ENCODE results near the gene COL6A2. TPM values are rescaled to one million over a fixed set of nuclear protein-coding genes. Genes with fewer than 3 reads are reported as not detected.

The COL6A2 gene
- total RNA-seq, 2 donors from 2014 or later = 259 to 377 TPM

- Mint-ChIP-seq H3K4me1 (peaks cover 9% of the 10 kb centered on the region), H3K27ac (no peak overlapping the region), H3K9me3 (peaks cover 39% of the 10 kb centered on the region), H3K27me3 (ENCODE audit: insufficient read depth) (no peaks in the 10 kb centered on the region), H3K36me3 (ENCODE audit: low read depth) (peaks cover 60% of the 10 kb centered on the region), H3K4me3 (no peak overlapping the region)
- Histone ChIP-seq H3K9me3 (ENCODE audit: control insufficient read depth, low read length) (peaks cover 57% of the 10 kb centered on the region), H3K4me3 (ENCODE audit: low read length) (peak overlapping the region; percentile 82), H3K4me1 (ENCODE audit: control insufficient read depth, insufficient read depth, low read length) (peaks cover 6% of the 10 kb centered on the region), H3K36me3 (ENCODE audit: control insufficient read depth, insufficient read depth, low read length) (peaks cover 68% of the 10 kb centered on the region), H3K27ac (ENCODE audit: low read depth, low read length) (no peak overlapping the region), H3K9ac (ENCODE audit: extremely low read depth, low read length, poor library complexity, severe bottlenecking) (no peak overlapping the region), H3K27me3 (ENCODE audit: control insufficient read depth, insufficient read depth, low read length, poor library complexity, severe bottlenecking) (no peaks in the 10 kb centered on the region)
- 92 to 100% methylated on average over 7 to 9 of the region's 9 CpGs for WGBS, 2 experiments (ENCODE audit: insufficient coverage in 1 of 2, insufficient read length in 1 of 2)
- TF ChIP-seq, protein P1, sequence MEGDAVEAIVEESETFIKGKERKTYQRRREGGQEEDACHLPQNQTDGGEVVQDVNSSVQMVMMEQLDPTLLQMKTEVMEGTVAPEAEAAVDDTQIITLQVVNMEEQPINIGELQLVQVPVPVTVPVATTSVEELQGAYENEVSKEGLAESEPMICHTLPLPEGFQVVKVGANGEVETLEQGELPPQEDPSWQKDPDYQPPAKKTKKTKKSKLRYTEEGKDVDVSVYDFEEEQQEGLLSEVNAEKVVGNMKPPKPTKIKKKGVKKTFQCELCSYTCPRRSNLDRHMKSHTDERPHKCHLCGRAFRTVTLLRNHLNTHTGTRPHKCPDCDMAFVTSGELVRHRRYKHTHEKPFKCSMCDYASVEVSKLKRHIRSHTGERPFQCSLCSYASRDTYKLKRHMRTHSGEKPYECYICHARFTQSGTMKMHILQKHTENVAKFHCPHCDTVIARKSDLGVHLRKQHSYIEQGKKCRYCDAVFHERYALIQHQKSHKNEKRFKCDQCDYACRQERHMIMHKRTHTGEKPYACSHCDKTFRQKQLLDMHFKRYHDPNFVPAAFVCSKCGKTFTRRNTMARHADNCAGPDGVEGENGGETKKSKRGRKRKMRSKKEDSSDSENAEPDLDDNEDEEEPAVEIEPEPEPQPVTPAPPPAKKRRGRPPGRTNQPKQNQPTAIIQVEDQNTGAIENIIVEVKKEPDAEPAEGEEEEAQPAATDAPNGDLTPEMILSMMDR (conservative IDR thresholded peaks at IDR 0.05) = no peak
- peak; percentile 32 for DNase-seq
Observed at GRCh38 chr21:46108827-46109312, 11.0 kb downstream of the COL6A2 start.

DNA sequence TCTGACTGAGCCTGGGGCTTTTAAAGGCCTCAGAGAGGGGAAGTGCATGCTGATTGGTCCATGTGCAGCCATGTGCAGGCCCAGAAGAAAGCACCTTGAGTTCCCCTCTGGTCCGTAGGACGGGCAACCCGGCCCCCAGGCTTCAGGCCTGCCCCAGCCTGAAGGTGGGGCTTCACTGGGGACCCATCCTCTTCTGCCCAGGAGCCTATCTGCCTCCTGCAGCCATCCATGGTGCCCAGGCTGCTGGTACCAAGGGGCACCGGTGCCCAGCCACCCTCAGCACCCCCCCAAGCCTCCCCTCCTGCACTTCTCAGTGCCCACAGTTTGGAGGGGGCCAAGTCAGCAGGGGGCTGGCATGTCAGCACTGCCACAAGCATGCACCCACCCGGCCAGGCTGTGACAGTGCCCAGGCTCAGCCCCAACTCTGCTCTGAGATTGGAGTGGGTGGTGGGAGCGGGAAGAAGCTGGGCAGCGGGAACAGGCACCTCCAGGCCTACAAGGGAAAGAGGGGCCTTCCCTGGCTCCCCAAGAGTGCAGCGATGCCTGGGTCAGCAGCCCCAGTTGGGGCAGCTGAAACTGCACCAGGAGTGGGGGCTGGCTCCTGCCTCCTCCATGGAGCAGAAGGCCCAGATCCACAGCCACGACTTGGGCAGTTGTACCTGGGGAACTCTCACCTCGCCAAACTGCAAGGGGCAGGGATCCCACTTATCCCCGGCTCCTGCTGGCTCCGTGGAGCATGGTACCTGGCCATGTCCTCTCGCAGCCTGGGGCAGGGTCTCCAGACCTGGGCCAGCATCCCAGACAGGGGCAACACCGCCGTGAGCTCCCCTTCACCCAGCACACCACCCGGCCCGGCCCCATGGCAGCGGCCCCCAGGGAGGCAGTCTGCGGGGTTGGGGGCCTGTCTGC, 11.7 kb downstream of the COL6A2 start:
- Mint-ChIP-seq H3K27me3 (ENCODE audit: insufficient read depth) (no peaks in the 10 kb centered on the region), H3K36me3 (ENCODE audit: low read depth) (peaks cover 60% of the 10 kb centered on the region), H3K4me3 (no peak overlapping the region), H3K27ac (no peak overlapping the region), H3K9me3 (peaks cover 32% of the 10 kb centered on the region), H3K4me1 (peaks cover 9% of the 10 kb centered on the region)
- Histone ChIP-seq H3K36me3 (ENCODE audit: control insufficient read depth, insufficient read depth, low read length) (peaks cover 67% of the 10 kb centered on the region), H3K9me3 (ENCODE audit: control insufficient read depth, low read length) (peaks cover 57% of the 10 kb centered on the region), H3K9ac (ENCODE audit: extremely low read depth, low read length, poor library complexity, severe bottlenecking) (no peak overlapping the region), H3K4me1 (ENCODE audit: control insufficient read depth, insufficient read depth, low read length) (peaks cover 6% of the 10 kb centered on the region), H3K27ac (ENCODE audit: low read depth, low read length) (no peak overlapping the region), H3K4me3 (ENCODE audit: low read length) (peak overlapping the region; percentile 82), H3K27me3 (ENCODE audit: control insufficient read depth, insufficient read depth, low read length, poor library complexity, severe bottlenecking) (no peaks in the 10 kb centered on the region)
- DNase-seq = peak; percentile 32
- 91 to 96% methylated on average over 10 to 19 of the region's 19 CpGs for WGBS, 2 experiments (ENCODE audit: insufficient coverage in 1 of 2, insufficient read length in 1 of 2)
- TF ChIP-seq, protein P1 (conservative IDR thresholded peaks at IDR 0.05) = no peak

DNA sequence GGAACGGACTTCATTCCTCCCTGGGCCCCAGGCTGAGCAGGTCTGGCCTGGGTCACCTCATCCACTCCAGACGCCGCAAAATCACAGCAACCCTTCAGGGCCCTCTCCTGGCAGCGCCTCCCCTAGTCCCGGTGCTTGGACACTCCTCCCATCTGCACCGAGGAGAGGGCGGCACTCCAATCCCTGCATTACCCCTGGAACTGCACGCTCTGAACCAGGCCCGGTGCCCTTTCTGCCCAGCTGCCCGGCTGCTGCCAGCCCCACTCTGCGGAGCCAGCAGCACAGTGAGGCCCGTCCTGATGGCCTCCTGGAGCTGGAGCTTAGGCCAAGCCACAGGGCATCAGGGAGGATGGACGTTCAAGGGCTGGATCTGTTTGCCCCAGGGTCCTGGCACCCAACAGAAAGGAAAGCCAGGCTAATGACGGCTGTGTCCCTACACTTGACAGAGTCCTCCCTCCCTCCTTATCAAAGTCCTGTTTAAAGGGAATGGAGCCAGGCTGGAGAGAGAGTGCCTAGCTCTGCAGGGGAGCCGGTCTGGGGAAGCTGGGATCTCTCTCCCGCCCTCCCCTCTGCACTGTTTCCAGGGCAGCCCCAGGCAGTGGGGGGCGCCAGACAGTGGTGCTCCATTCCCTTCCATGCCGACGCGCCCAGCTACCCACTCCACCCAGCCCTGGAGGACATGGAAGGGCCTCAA, 12.7 kb downstream of the COL6A2 start:
- no peaks in the 10 kb centered on the region for H3K27me3 Mint-ChIP-seq (ENCODE audit: insufficient read depth)
- H3K4me1 Mint-ChIP-seq = peaks cover 9% of the 10 kb centered on the region
- Histone ChIP-seq H3K4me1 (ENCODE audit: control insufficient read depth, insufficient read depth, low read length) (peaks cover 6% of the 10 kb centered on the region), H3K36me3 (ENCODE audit: control insufficient read depth, insufficient read depth, low read length) (peaks cover 74% of the 10 kb centered on the region), H3K27ac (ENCODE audit: low read depth, low read length) (no peak overlapping the region), H3K4me3 (ENCODE audit: low read length) (no peak overlapping the region), H3K9ac (ENCODE audit: extremely low read depth, low read length, poor library complexity, severe bottlenecking) (no peak overlapping the region), H3K27me3 (ENCODE audit: control insufficient read depth, insufficient read depth, low read length, poor library complexity, severe bottlenecking) (no peaks in the 10 kb centered on the region), H3K9me3 (ENCODE audit: control insufficient read depth, low read length) (peaks cover 53% of the 10 kb centered on the region)
- no peak overlapping the region for H3K27ac Mint-ChIP-seq
- TF ChIP-seq, protein P1 (conservative IDR thresholded peaks at IDR 0.05) = peak; percentile 11
- H3K4me3 Mint-ChIP-seq = no peak overlapping the region
- 86 to 90% methylated on average over 10 to 20 of the region's 20 CpGs for WGBS, 2 experiments (ENCODE audit: insufficient coverage in 1 of 2, insufficient read length in 1 of 2)
- peaks cover 67% of the 10 kb centered on the region for H3K36me3 Mint-ChIP-seq (ENCODE audit: low read depth)
- DNase-seq = peak; percentile 46
- peaks cover 34% of the 10 kb centered on the region for H3K9me3 Mint-ChIP-seq
